GM04503 (cell line): Measurements from ENCODE around the gene PC.
A peak's percentile ranks its signal among the peaks of the same experiment; 100 is the strongest.
"Not testable (repeated sequence)": the region's sequence is repeated elsewhere in the genome, so short reads cannot be mapped to it uniquely, and the experiment has no call there.

Source experiments
- DNase-seq: peaks from one replicate; pipeline ENCODE4 v3.0.0-alpha.2; 2012; ENCODE audit warnings: low read depth

Gene PC

GRCh38 chr11:66958232-66958955 is at the start of gene PC:
Gene PC (minus strand): TSS chr11:66958383. CDS start chr11:66872159, 86,224 bp downstream.
- DNase-seq = peak; percentile 98

GRCh38 chr11:67007126-67007525 is 48.9 kb upstream of the PC start:
- DNase-seq = no peak

GRCh38 chr11:67006029-67006884 is 48.1 kb upstream of the PC start:
- DNase-seq = no peak

GRCh38 chr11:67005200-67005599 is 47.0 kb upstream of the PC start:
- DNase-seq = not testable (repeated sequence)

- no peak for DNase-seq
Observed at GRCh38 chr11:67002921-67003411, 44.8 kb upstream of the PC start.

GRCh38 chr11:67002297-67002913 is 44.2 kb upstream of the PC start:
- no peak for DNase-seq

- no peak for DNase-seq
Observed at GRCh38 chr11:67001332-67001731, 43.1 kb upstream of the PC start.

GRCh38 chr11:66999555-66999954 is 41.4 kb upstream of the PC start:
- no peak for DNase-seq

GRCh38 chr11:66996609-66997273 is 38.6 kb upstream of the PC start:
- peak; percentile 50 for DNase-seq

- DNase-seq = no peak
Observed at GRCh38 chr11:66992041-66992440, 33.9 kb upstream of the PC start.

- not testable (repeated sequence) for DNase-seq
Observed at GRCh38 chr11:66989360-66989759, 31.2 kb upstream of the PC start.

- not testable (repeated sequence) for DNase-seq
Observed at GRCh38 chr11:66988741-66989140, 30.6 kb upstream of the PC start.

- DNase-seq = no peak
Observed at GRCh38 chr11:66987924-66988637, 29.9 kb upstream of the PC start.

GRCh38 chr11:66987158-66987620 is 29.0 kb upstream of the PC start:
- DNase-seq = no peak

- DNase-seq = no peak
Observed at GRCh38 chr11:66986178-66986545, 28.0 kb upstream of the PC start.

GRCh38 chr11:66985508-66986177 is 27.5 kb upstream of the PC start:
- DNase-seq = no peak

- no peak for DNase-seq
Observed at GRCh38 chr11:66983275-66983924, 25.2 kb upstream of the PC start.

GRCh38 chr11:66981976-66982578 is 23.9 kb upstream of the PC start:
- peak; percentile 78 for DNase-seq

GRCh38 chr11:66979336-66979980 is 21.3 kb upstream of the PC start:
- peak; percentile 67 for DNase-seq
